SK-N-SH (cell line): ENCODE results near the gene KCNN1.

Experiments used
- CTCF ChIP-seq: fragments of 200-600 bp; sonication (generic); IDR thresholded peaks from 2 replicates; pipeline ENCODE4 v1.6.1; 2017; ENCODE audit warnings: antibody characterized with exemption, mild to moderate bottlenecking, moderate library complexity
- EP300 ChIP-seq, 2 experiments: IDR thresholded peaks; 2 replicates each; pipeline versions ENCODE4 v1.4.0 to v1.6.1; 2012; ENCODE audit warnings: borderline replicate concordance in 1 of 2, low read depth in 1 of 2, low read length in 1 of 2
- FOSL2 ChIP-seq: IDR thresholded peaks from 2 replicates; pipeline ENCODE4 v1.4.0; 2012; ENCODE audit warnings: low read depth, mild to moderate bottlenecking, moderate library complexity, borderline replicate concordance
- POLR2AphosphoS5 ChIP-seq: IDR thresholded peaks from 2 replicates; pipeline ENCODE4 v1.6.1; 2012; ENCODE audit warnings: low read depth, low read length
- RAD21 ChIP-seq: IDR thresholded peaks from 2 replicates; pipeline ENCODE4 v1.6.1; 2012; ENCODE audit warnings: mild to moderate bottlenecking, low read length
- SIN3A ChIP-seq: IDR thresholded peaks from 2 replicates; pipeline ENCODE4 v1.6.1; 2012; ENCODE audit warnings: low read depth, mild to moderate bottlenecking, low read length, moderate library complexity, borderline replicate concordance
- SMC3 ChIP-seq: IDR thresholded peaks from 2 replicates; pipeline ENCODE4 v1.6.1; 2012; ENCODE audit warnings: low read depth, low read length, improper control_type of control experiment
- TAF1 ChIP-seq: IDR thresholded peaks from 2 replicates; pipeline ENCODE4 v1.6.1; 2012; ENCODE audit warnings: low read depth, mild to moderate bottlenecking, low read length, moderate library complexity, borderline replicate concordance
- TF ChIP-seq, protein P1 (sequence below): fragments of 150-350 bp; IDR thresholded peaks from 2 replicates; pipeline ENCODE4 v1.6.1; 2017; ENCODE audit warnings: antibody characterized with exemption, low read length, low read depth, borderline replicate concordance
- TF ChIP-seq, protein P2 (sequence below): IDR thresholded peaks from 2 replicates; pipeline ENCODE4 v1.6.1; 2012; ENCODE audit warnings: mild to moderate bottlenecking, low read depth, low read length, moderate library complexity

DNA sequence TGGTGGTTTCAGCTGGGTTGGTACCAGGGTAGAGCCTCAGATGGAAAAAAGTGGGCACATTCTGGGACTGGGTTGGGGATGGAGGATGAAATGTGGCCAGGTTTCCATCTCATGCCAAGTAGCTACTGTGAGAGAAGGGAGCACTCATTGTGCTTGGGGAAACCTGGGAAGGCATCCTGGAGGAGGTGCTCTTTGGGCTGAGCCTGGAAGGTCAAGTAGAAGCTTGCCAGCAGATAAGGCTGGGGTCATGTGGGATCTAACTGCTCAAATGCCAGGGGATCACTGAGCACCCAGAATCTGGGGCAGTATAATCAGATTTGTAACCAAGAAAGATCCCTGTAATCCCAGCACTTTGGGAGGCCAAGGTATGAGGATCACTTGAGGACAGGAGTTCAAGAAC lies 9.0 kb upstream of the KCNN1 start:
- TF ChIP-seq CTCF (no peak), RAD21 (no peak), EP300 (IDR thresholded peaks at IDR 0.05; ENCODE audit: borderline replicate concordance in 1 of 2, low read depth in 1 of 2, low read length in 1 of 2) (no peak), FOSL2 (no peak), POLR2AphosphoS5 (no peak), TAF1 (no peak), SIN3A (no peak), SMC3 (no peak)
- TF ChIP-seq, protein P1, sequence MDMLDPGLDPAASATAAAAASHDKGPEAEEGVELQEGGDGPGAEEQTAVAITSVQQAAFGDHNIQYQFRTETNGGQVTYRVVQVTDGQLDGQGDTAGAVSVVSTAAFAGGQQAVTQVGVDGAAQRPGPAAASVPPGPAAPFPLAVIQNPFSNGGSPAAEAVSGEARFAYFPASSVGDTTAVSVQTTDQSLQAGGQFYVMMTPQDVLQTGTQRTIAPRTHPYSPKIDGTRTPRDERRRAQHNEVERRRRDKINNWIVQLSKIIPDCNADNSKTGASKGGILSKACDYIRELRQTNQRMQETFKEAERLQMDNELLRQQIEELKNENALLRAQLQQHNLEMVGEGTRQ: no peak
- TF ChIP-seq, protein P2, sequence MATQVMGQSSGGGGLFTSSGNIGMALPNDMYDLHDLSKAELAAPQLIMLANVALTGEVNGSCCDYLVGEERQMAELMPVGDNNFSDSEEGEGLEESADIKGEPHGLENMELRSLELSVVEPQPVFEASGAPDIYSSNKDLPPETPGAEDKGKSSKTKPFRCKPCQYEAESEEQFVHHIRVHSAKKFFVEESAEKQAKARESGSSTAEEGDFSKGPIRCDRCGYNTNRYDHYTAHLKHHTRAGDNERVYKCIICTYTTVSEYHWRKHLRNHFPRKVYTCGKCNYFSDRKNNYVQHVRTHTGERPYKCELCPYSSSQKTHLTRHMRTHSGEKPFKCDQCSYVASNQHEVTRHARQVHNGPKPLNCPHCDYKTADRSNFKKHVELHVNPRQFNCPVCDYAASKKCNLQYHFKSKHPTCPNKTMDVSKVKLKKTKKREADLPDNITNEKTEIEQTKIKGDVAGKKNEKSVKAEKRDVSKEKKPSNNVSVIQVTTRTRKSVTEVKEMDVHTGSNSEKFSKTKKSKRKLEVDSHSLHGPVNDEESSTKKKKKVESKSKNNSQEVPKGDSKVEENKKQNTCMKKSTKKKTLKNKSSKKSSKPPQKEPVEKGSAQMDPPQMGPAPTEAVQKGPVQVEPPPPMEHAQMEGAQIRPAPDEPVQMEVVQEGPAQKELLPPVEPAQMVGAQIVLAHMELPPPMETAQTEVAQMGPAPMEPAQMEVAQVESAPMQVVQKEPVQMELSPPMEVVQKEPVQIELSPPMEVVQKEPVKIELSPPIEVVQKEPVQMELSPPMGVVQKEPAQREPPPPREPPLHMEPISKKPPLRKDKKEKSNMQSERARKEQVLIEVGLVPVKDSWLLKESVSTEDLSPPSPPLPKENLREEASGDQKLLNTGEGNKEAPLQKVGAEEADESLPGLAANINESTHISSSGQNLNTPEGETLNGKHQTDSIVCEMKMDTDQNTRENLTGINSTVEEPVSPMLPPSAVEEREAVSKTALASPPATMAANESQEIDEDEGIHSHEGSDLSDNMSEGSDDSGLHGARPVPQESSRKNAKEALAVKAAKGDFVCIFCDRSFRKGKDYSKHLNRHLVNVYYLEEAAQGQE: no peak
